HG03108 (cell line): ENCODE measurements around the gene CDKAL1.

Experiments
- ATAC-seq: cut with Tn5 transposase; IDR thresholded peaks from one replicate; pipeline ENCODE4 v1.9.1; 2021; ENCODE audit warnings: moderate library complexity; ENCODE audit not compliant: unreplicated experiment

Gene CDKAL1

DNA sequence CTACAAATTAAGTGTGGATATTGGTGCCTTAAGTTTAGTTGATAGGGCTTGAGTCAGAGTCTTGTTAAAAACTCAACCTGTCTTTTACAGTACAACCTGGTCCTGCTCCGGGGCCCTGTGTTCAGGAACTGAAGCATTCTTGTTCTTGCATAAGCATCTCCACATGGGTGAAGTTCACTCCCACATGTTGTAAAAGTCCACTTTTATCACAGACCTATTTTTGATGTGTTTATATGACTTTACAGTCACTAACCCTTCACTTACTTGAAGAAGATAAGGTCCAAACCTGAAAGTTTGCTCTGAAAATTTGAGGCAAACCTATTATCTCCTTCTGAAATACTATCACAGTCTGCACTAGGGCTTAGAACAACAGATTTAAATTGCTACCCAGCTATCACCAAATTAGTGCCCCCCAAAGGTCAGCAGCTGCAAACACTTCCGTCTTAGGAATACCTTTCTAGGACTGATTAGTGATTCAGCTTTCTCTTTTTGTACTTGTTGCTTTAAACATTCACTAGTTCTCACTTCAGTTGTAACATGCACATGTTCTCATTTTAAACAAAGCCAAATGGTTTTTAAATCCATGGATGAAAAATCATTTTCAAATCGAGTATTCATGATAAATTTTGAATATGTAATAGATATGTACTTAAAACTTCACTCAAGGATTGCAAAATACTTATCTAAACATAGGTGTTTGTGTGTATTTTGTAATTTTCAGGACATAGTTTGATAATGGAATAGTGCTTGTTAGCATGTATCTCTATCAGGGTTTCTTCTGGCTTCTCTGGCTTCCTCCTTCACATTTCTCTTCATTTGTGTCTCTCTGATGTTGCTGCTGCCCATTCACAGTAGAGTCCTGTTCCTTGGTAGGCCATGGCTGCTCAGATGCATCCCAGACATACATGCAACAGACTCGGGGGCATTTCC lies 589.5 kb downstream of the CDKAL1 start:
- ATAC-seq: no peak

DNA sequence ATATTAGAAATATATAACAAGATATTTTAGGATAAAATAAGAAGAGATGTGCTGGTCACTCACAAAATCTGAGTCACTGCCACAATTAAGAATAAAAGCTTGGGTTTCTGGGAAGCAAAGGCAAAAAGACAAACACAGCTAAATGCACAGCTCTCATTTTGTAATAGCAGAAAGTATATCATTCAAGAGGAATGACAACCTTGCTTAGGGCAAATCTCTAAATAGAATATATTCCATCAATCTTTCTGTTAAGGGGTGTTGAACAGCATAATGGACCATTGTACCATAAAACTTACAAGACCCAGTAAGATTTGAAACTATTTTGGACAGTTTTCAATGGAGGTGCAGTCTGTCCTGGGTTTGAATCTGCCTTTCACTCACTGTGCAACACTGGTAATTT lies 594.3 kb downstream of the CDKAL1 start:
- ATAC-seq: no peak

DNA sequence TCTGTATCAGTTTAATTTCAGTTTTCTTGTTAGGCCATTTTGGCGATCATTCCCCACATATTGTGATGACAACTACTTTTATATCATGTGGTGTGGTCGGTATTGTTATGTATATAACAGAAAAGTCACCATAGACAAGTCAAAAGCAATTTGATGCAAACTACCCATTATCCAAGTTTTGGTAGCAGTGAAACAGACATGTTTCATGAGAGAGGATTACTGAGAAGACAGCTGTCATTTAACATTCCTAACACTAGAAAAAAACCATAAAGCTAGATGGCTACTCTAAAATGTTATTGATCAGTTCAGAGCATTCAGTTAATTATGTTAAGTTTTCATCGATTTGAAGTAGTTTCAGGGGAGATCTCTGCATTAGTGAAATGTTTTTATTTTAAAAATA lies 597.1 kb downstream of the CDKAL1 start:
- no peak for ATAC-seq

DNA sequence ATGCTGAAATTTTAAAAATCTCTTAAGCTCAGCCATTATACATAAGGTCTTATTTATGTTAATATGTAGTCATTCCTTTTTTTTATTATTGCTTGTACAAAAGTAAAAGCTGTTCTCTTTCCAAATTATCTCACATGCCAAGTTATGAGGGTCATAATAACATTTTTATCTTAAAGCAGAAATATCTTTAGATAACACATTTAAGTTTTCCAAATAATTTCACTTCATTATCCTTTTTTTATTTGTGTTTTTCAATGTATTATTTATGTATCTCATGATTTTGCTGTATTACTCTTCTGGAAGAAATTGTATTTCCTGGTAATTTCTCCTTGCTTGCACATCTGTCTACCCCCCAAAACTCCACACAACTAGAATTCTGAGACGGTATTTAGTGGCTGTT lies 598.2 kb downstream of the CDKAL1 start:
- no peak for ATAC-seq

DNA sequence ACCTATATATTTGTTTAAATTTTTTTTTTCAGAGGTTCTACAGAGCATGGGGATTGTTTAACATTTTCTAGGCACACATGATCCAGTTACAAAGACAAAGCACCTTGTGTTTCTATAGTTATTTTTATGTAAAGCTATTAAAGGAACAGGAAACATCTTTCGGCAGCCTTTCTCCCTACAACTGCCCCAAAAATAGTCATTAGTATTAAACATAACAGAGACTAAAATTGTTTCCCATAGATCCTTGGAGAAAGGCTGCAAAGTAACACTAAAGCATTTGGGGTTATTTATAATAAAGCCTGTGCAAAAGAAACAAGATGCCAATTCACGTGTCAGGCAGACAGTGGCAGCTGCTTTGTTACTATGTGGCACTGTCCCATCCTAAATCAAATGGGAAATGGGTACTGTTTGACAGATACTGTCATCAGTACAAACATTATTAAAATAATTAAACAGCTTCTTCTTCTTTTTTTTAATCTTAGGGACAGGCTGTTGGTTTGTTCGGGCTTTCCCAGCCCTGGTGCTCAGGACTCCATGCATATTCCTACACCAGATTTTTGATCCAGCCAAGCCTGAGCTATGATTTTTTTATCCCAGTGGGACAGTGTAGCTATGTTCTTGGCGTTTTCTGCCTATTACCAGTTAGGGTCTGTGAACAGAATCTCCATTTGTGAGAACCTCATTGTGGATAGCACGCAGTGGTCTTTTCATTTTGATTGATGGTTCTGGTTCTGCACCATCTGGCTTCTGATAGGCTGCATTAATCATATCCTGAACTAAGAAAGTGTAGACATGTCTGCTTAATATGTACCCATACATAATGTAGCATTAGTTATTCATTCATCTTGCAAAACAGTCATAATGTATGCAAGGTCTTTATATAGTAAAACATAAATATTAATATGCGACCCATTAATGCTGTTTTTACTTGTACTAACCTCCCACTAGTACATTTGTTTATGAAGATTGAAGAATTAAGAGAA lies 598.9 kb downstream of the CDKAL1 start:
- no peak for ATAC-seq

DNA sequence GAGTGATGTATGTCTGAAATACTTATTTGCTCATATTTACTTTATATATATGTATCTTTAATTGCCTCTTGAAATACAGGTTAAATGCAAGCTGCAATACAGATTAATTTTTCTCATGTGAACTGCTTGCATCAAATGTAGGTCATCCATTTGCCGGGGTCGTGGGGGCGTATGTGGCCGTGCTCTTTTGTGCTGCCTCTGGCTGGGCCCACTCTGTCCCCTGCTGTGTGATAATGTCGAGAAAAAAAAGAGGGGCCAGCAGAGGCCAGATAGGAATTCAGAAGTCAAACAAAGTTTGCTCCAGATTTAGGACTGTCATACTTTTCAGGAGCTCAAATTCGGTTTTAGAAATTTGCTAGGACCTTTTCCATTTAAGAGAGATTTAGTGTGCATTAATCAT lies 599.6 kb downstream of the CDKAL1 start:
- no peak for ATAC-seq

DNA sequence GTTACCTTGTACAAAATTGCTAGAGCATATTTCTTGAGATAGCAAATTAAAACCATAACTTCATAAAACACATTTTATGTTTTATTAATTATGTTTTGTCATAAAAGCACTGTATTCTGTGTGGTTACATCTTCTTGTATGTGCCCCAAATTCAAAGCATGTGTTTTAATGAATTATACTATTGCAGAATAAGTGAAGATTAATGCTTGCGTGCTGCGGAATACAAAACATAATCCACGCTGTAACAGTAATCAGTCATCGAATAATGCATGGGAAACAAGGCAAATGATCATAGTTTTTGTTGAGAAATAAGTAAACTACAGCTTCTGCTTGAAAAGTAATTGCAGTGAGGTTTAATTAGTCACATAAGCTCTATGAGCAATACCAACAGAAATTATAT lies 600.1 kb downstream of the CDKAL1 start:
- ATAC-seq: no peak

DNA sequence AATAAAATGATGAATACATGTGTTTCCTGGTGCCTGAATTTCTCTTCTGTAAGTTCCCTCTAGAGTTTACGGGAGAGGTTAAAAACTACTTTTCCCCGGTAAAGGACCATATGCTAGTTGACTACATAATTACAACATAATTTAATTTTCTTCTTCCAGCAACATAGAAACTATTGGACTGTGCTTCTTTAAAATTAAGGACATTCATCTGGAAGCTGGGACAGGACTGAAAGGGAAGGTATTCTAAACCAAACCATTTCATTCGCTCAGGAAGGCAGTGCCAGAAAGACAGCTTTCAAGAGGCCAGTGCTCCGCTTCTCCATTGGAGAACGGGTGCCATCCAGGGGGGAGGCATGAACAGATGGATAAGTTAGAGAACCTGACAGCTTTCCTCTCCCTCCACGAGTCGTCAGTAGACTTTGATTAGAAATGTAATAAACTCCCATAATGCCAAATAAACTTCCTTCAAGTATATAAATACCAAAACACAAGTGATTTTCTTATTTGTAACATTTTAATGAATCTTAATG lies 601.3 kb downstream of the CDKAL1 start:
- ATAC-seq: no peak

DNA sequence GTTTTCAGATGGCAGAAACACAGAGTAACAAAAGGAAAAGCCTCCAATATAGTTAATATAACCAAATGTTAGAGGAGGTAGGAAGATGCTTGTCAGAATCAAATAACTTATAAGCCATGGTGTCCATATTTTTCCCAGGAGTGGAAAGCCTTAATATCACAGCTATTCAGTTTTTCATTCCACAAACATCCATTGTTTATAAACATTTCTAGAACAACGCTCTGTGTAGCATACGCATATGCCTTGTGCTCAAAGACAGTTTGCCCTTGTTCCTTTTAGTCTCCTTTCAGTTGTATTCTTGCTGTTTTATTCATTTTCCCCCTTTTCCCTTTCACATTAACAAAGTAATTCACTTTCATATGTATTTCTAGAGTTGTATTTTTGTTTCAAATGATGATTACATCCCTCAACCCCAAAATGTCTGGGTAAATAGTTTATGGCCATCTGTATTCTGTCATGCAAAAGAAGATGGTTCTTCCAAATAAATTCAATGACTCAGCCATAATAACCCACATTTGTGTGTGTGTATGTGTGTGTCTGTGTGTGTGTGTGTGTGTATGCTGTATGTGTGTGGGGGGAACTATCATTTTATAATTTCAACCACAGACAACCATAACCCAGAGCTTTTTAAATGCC lies 603.6 kb downstream of the CDKAL1 start:
- no peak for ATAC-seq

DNA sequence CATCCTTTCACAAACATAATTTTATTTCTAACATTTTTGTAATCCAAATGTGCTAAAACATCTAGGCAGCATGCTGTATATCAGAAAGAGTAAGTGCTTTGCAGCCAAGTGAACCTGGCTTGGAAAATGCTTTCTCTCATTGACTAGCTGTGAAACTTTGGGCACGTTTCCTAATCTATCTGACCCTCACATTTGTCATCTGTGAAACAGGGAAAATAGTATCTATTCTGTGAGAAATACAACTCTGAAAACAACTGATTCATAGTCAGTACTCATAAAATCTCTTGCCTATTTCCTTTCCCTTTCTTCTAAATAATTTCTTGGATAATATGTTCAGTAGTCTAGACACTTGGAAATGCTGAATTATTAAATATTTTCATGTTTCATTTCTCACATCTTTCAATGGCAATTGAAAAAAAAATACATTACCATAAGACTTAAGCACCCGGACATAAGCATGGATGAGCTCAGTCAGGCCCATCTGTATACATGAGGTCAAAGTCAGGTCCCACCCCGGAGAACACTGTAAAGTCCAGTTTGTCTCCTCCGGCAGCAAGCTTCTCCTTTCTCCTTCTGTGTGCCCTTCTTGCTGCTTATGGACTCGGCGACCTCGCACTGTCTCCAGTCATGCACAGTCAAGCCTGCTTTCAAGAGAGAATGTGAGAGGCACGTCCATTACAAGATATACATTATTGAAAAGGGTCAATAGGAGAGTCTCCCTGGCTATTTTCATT lies 604.2 kb downstream of the CDKAL1 start:
- no peak for ATAC-seq

DNA sequence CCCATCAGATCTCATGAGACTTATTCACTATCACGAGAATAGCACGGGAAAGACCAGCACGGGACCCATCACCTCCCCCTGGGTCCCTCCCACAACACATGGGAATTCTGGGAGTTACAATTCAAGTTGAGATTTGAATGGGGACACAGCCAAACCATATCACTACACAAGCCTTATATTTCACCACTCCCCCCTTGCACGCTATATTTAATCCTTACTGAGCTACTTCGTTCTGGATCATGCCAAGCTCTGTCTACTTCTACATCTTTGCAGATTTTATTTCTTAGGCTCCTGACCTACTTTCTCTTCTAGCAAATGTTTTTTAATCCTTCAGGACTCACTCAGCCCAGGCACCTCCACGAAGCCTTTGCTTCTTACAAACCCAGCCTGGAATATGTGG lies 606.7 kb downstream of the CDKAL1 start:
- ATAC-seq: no peak

DNA sequence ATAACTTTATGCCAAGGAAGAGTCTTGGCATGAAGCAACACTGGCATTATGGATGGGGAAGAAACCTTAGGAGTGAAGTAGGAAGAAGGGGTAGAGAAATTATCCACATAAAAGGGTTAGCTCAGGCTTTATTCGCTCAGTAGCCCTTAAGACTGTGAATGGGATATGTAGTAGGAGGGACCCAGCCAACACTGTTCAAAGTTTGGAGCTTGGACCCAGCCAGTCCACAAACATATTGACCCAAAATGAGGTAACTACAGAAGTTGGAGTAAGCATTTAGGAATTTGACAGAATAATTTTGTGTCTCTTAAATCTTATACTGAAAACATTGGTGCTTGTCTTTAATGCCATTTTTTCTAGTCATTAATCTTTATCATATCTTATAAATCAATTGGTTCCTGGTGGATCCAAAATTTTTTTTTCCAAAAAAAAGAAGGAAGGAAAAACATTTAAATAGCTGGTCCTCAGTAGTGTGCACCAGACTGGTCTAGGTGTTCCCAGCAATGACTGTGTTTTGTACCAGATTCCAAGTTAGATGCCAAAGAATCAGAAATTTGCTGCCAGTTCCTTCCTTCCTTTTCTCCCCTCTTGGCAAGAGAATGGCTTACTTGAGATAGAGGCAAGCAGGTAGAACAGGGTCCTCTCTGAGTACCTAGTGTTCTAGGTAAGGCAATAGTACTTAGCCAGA lies 607.5 kb downstream of the CDKAL1 start:
- no peak for ATAC-seq

DNA sequence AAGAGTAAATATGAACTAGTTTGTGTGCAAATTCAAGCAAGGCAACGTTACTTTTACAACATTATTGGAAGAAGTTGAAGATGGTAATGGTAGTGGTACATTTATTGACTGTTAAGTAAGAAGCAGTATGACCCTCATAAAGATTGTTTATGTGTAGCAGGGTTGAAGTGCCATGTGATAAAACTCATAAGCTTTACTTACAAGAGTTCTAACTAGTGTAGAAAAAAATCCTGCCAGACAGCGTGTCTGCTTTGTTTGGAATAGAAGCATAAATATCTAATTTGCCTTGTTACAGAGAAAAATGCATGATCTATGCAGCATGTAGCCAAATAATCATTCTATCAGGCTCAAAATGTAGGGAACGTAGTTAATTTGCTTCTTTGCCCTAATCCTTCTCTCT lies 608.5 kb downstream of the CDKAL1 start:
- ATAC-seq: no peak

DNA sequence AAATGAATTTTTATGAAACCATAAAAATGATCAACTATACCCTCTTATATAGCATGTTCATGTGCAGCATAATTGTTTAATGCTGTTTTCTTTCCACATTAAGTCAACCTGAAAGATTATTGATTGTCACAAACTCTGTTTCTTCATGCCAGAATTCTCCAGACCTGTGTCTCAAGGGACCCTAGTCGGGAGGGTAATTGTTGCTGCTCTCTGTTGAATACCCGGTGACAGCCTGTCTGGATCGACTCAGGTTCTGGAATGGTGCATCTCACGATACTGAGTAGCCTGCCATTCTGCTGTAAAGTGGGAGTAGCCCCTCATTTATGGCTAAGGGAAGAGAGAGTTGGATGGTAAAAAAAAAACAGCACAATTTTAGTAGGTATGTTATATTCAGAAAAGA lies 609.4 kb downstream of the CDKAL1 start:
- no peak for ATAC-seq

DNA sequence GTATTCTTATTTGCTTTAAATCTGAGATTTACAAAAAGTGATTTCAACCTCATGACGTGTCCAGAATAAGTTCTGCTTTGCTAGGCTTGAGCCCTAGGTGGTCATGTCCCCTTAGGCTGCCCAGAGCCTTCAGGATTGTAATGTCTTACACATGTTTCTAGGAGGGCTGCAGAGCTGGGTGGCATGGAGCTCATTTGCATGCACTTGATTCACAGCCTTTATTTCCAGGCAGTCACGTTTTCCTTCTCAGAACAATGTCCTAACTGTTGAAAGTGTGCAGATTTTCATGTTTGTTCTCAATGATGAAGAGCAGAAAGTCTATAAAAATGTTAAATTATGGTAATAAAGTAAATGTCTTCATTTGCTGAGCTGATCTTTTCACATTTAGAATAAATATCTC lies 610.7 kb downstream of the CDKAL1 start:
- ATAC-seq: no peak

DNA sequence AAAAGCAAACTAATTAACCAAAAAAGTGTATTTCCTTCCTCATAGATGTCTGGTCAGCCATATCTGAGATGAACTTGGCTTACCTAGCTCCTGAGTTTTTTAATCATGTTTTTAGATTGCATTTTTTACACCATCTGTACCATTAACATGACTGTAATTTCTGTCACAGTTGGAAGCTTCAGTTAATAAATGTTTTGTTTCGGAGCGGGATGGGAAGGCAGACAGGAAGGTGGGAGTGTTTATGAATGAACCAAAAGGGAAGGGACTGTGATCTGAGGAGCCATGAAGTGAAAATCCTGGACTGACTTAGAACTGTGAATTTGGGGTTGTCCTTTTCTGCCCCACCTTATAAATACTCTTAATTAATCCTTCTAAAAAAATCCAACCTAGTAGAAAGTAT lies 613.7 kb downstream of the CDKAL1 start:
- ATAC-seq: no peak

DNA sequence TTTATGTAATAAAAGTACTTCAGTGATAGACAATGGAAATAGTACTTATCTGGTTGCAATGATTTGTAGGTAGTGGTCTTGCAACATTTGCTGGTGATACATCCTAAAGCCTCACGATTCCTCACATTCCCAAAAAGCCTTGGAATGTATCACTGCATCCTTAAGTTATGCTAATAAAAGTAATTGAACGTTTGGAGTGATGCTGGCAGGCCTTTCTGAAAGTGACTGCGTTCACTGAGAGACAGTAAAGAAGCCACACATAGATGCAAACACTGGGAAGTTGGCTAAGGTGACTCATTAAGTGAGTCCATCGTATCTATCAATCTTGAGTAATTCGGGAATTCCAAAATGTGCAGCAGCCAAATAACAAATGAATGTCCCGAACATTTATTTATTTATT lies 615.2 kb downstream of the CDKAL1 start:
- no peak for ATAC-seq

DNA sequence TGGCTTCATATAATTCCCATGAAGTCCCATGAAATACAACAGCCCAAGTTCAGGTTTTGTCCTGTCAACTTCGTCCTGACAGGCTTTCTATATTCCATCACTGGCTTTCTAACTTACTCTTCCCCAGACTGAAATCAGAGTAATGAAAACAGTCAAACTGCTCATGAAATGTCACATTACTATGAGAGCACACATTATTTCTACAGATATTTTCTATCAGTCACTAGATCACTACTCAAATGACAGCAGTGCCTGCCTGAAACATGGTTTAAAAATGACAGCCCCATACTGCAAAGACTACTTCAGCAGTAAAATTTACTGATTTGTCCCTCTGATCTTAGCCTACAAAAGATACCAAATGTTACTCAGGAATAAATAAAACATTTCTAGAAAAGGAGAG lies 616.4 kb downstream of the CDKAL1 start:
- ATAC-seq: no peak

DNA sequence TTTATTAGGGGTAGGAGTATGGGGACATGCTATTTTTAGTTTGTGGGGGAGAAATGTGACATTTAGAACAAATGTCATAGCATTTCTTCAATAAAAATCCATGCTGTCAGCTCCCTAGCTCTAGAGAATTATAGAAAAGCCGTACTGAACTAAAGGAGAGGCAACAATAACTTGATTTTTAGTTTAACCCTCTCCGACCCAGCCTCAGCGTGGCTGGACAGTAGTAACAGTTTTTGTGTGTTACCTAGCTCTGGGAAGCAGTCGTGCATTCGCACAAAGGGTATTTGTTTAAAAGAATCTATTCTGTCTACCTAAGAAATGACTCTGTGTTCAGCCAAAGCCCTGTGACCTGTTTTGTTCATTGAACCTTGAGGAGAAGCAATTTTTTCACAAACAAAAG lies 616.9 kb downstream of the CDKAL1 start:
- no peak for ATAC-seq

DNA sequence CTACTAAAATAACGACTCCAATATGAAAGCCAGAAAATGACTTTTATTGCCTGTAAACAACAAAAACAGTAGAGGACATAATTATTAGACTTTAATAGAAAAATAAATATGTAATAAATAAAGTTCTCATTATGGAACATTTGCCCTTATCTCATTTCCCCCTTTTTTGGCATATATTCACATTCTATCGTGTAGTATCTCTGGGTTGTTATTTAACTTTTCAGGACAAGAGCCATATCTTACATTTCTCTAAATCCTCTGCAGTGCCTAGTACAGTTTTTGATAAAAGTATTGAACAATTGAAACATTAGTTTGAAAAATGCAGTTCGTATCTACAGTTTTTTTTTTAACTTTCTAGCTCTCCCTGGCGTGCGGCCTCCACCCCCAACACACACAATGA lies 617.3 kb downstream of the CDKAL1 start:
- no peak for ATAC-seq
